ENCODE data around the gene ZNF507. TPM values are rescaled to one million over a fixed set of nuclear protein-coding genes. Genes with fewer than 3 reads are reported as not detected.
A peak's percentile ranks its signal among the peaks of the same experiment; 100 is the strongest.

The ZNF507 gene
- total RNA-seq, 1 donor: 13.0 TPM

GRCh38 chr19:32339423-32339822, 6.0 kb upstream of the ZNF507 start:
- no peak for TF ChIP-seq CTCF (IDR thresholded peaks at IDR 0.05; ENCODE audit: insufficient read depth, low read depth, low read length)
- DNase-seq (ENCODE audit: low read depth): no peak
- no peak overlapping the region for H3K4me3 ChIP-seq (ENCODE audit: low read depth, low read length)

GRCh38 chr19:32339988-32340874, 5.2 kb upstream of the ZNF507 start:
- peak; percentile 47 for DNase-seq (ENCODE audit: low read depth)
- no peak overlapping the region for H3K4me3 ChIP-seq (ENCODE audit: low read depth, low read length)
- TF ChIP-seq CTCF (IDR thresholded peaks at IDR 0.05; ENCODE audit: insufficient read depth, low read depth, low read length): peak; percentile 68

- no peak for DNase-seq (ENCODE audit: low read depth)
- TF ChIP-seq CTCF (IDR thresholded peaks at IDR 0.05; ENCODE audit: insufficient read depth, low read depth, low read length): no peak
- no peak overlapping the region for H3K4me3 ChIP-seq (ENCODE audit: low read depth, low read length)
These were observed 2.7 kb upstream of the ZNF507 start for GRCh38 chr19:32342695-32343094.

- no peak for DNase-seq (ENCODE audit: low read depth)
- no peak for TF ChIP-seq CTCF (IDR thresholded peaks at IDR 0.05; ENCODE audit: insufficient read depth, low read depth, low read length)
- H3K4me3 ChIP-seq (ENCODE audit: low read depth, low read length): no peak overlapping the region
These were observed 1.7 kb upstream of the ZNF507 start for GRCh38 chr19:32343550-32344262.

- H3K4me3 ChIP-seq (ENCODE audit: low read depth, low read length): peak overlapping the region; percentile 87
- TF ChIP-seq CTCF (IDR thresholded peaks at IDR 0.05; ENCODE audit: insufficient read depth, low read depth, low read length): no peak
- DNase-seq (ENCODE audit: low read depth): no peak
These were observed 1.5 kb downstream of the ZNF507 start for GRCh38 chr19:32346901-32347300.

GRCh38 chr19:32347573-32347972, 2.2 kb downstream of the ZNF507 start:
- no peak for TF ChIP-seq CTCF (IDR thresholded peaks at IDR 0.05; ENCODE audit: insufficient read depth, low read depth, low read length)
- DNase-seq (ENCODE audit: low read depth): no peak
- H3K4me3 ChIP-seq (ENCODE audit: low read depth, low read length): no peak overlapping the region
